ENCODE data around the gene CMBL. TPM values are rescaled to one million over a fixed set of nuclear protein-coding genes. Genes with fewer than 3 reads are reported as not detected.
"Not testable (repeated sequence)": the region's sequence is repeated elsewhere in the genome, so short reads cannot be mapped to it uniquely, and the experiment has no call there.

CMBL gene
- total RNA-seq, 1 donor from 2014 or later, result 11.3 TPM

- no peak for DNase-seq (ENCODE audit: low spot score)
- no peak overlapping the region for H2AFZ ChIP-seq (replicated peaks)
- H3K4me2 ChIP-seq, result no peak overlapping the region
- no peaks in the 10 kb centered on the region for H3K36me3 ChIP-seq
- no peaks in the 10 kb centered on the region for H3K9me3 ChIP-seq (ENCODE audit: low read depth)
- H3F3A ChIP-seq (ENCODE audit: low read depth), result no peaks in the 10 kb centered on the region
- H3K27ac Mint-ChIP-seq, result no peak overlapping the region
- peaks cover 15% of the 10 kb centered on the region for H3K36me3 Mint-ChIP-seq
- H3K9me3 Mint-ChIP-seq, result no peaks in the 10 kb centered on the region
- no peaks in the 10 kb centered on the region for H3K79me2 ChIP-seq (ENCODE audit: low read depth)
- TF ChIP-seq EZH2 (IDR thresholded peaks at IDR 0.05) (no peak), CTCF (IDR thresholded peaks at IDR 0.05) (no peak), EZH2phosphoT487 (IDR thresholded peaks at IDR 0.05) (no peak)
- no peak overlapping the region for H3K27ac ChIP-seq
- no peak overlapping the region for H3K4me3 ChIP-seq
- no peaks in the 10 kb centered on the region for H3K27me3 Mint-ChIP-seq (ENCODE audit: insufficient read depth, low read depth)
- H3K27me3 ChIP-seq, result no peaks in the 10 kb centered on the region
- no peak overlapping the region for H3K4me3 Mint-ChIP-seq
- no peak overlapping the region for H3K9ac ChIP-seq
- peaks cover 8% of the 10 kb centered on the region for H3K4me1 Mint-ChIP-seq
- peaks cover 3% of the 10 kb centered on the region for H3K4me1 ChIP-seq
- H4K20me1 ChIP-seq (ENCODE audit: low read depth), result no peaks in the 10 kb centered on the region
Measured at GRCh38 chr5:10286162-10286861, 21.4 kb downstream of the CMBL start.

DNA sequence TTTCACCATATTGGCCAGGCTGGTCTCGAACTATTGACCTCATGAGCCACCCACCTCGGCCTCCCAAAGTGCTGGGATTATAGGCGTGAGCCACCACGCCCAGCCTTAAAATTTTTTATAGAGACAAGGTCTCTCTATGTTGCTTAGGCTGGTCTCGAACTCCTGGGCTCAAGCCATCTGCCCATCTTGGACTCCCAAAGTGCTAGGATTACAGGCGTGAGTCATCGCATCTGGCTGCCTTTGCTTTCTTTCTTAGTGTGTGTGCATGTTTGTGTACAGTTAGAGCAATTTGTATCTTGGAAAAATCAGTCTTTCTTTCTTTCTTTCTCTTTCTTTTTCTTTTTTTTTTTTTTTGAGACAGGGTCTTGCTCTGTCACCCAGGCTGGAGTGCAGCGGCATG is 22.3 kb downstream of the CMBL start:
- not testable (repeated sequence) for H3K9me3 Mint-ChIP-seq; H3K4me1 Mint-ChIP-seq; H4K20me1 ChIP-seq (ENCODE audit: low read depth); H3K27ac Mint-ChIP-seq; H3K4me2 ChIP-seq; H3K9ac ChIP-seq; DNase-seq (ENCODE audit: low spot score); H2AFZ ChIP-seq (replicated peaks); H3K27ac ChIP-seq; H3K27me3 Mint-ChIP-seq (ENCODE audit: insufficient read depth, low read depth); H3K4me1 ChIP-seq; H3F3A ChIP-seq (ENCODE audit: low read depth); H3K36me3 ChIP-seq; H3K9me3 ChIP-seq (ENCODE audit: low read depth); H3K79me2 ChIP-seq (ENCODE audit: low read depth); H3K4me3 ChIP-seq; H3K27me3 ChIP-seq; H3K4me3 Mint-ChIP-seq
- H3K36me3 Mint-ChIP-seq, result peaks cover 11% of the 10 kb centered on the region

GRCh38 chr5:10283927-10284635 is 23.6 kb downstream of the CMBL start:
- H3K27me3 Mint-ChIP-seq (ENCODE audit: insufficient read depth, low read depth), result no peaks in the 10 kb centered on the region
- no peak overlapping the region for H3K4me3 Mint-ChIP-seq
- TF ChIP-seq EZH2 (IDR thresholded peaks at IDR 0.05), result no peak
- peak; percentile 99 for TF ChIP-seq CTCF (IDR thresholded peaks at IDR 0.05)
- no peaks in the 10 kb centered on the region for H4K20me1 ChIP-seq (ENCODE audit: low read depth)
- peaks cover 9% of the 10 kb centered on the region for H3K36me3 Mint-ChIP-seq
- no peaks in the 10 kb centered on the region for H3K27me3 ChIP-seq
- no peaks in the 10 kb centered on the region for H3K79me2 ChIP-seq (ENCODE audit: low read depth)
- H3K4me3 ChIP-seq, result no peak overlapping the region
- no peak overlapping the region for H3K4me2 ChIP-seq
- H3K4me1 Mint-ChIP-seq, result peaks cover 8% of the 10 kb centered on the region
- no peaks in the 10 kb centered on the region for H3F3A ChIP-seq (ENCODE audit: low read depth)
- H3K36me3 ChIP-seq, result no peaks in the 10 kb centered on the region
- peak overlapping the region; percentile 43 for H2AFZ ChIP-seq (replicated peaks)
- H3K9me3 ChIP-seq (ENCODE audit: low read depth), result no peaks in the 10 kb centered on the region
- H3K27ac ChIP-seq, result no peak overlapping the region
- peak overlapping the region; percentile 72 for H3K27ac Mint-ChIP-seq
- no peaks in the 10 kb centered on the region for H3K9me3 Mint-ChIP-seq
- H3K9ac ChIP-seq, result no peak overlapping the region
- peak; percentile 92 for DNase-seq (ENCODE audit: low spot score)
- H3K4me1 ChIP-seq, result peaks cover 3% of the 10 kb centered on the region

Measured in neural progenitor cell (in vitro differentiated cells).